Adrenal gland (tissue), 12 donors: ENCODE results near the gene CPTP. TPM values are rescaled to one million over a fixed set of nuclear protein-coding genes. Genes with fewer than 3 reads are reported as not detected.

Experiments
- DNase-seq, 7 donors: peaks; one replicate each; pipeline ENCODE4 v3.0.0-alpha.2; 2019 to 2020
- H3K27ac ChIP-seq, 5 donors: fragments of 200-600 bp; sonication (generic) in 4 of 5; 1 replicate in 3 of 5; 2 replicates in 2 of 5; pipeline versions ENCODE4 v1.5.1 to v1.8.0; 2016 to 2020; ENCODE audit warnings: mild to moderate bottlenecking in 1 of 5
- H3K27me3 ChIP-seq: fragments of 200-600 bp; 2 replicates; pipeline ENCODE4 v1.8.0; 2021
- H3K36me3 ChIP-seq, 2 donors: fragments of 200-600 bp; replicated peaks in 1 of 2; 1 replicate in 1 of 2; 2 replicates in 1 of 2; pipeline versions ENCODE4 v1.5.1 to v1.8.0; 2018 to 2022
- H3K4me1 ChIP-seq, 2 donors: fragments of 200-600 bp; replicated peaks in 1 of 2; 1 replicate in 1 of 2; 2 replicates in 1 of 2; pipeline versions ENCODE4 v1.5.1 to v1.8.0; 2018 to 2021
- H3K4me3 ChIP-seq, 4 donors: fragments of 200-600 bp; sonication (generic) in 3 of 4; one replicate each; pipeline ENCODE4 v1.5.1; 2016 to 2018
- H3K9me3 ChIP-seq, 3 donors: fragments of 200-600 bp; sonication (generic) in 1 of 3; replicated peaks in 1 of 3; 1 replicate in 2 of 3; 2 replicates in 1 of 3; pipeline versions ENCODE4 v1.5.1 to v1.8.0; 2016 to 2021
- CTCF ChIP-seq, 6 experiments: fragments of 450-650 bp in 4 of 6; fragments of 200-600 bp in 2 of 6; sonication (generic) in 1 of 6; IDR thresholded peaks; 1 replicate in 5 of 6; 2 replicates in 1 of 6; pipeline versions ENCODE4 v1.5.1 to v1.8.0; 2016 to 2021; ENCODE audit warnings: antibody characterized with exemption in 6 of 6, mild to moderate bottlenecking in 2 of 6, moderate library complexity in 1 of 6
- POLR2A ChIP-seq, 2 donors: fragments of 450-650 bp; IDR thresholded peaks; one replicate each; pipeline ENCODE4 v1.6.1; 2017; ENCODE audit warnings: antibody characterized with exemption in 2 of 2, mild to moderate bottlenecking in 2 of 2, moderate library complexity in 1 of 2
- WGBS, 4 donors: extraction: QIAGEN DNeasy Blood & Tissue Kit in 2 of 4; methylation state at CpG; one replicate each; pipeline versions ENCODE4 v1.1.5 to v1.1.7; 2013 to 2017; 5-methylcytosine and 5-hydroxymethylcytosine counted together
- intact Hi-C, 2 donors: fragments of 100-400 bp; cut with DNase I; formaldehyde crosslinking; loops; one replicate each; pipeline versions ENCODE4 v1.14.1 to v1.15.0; 2022 to 2023
- polyA plus RNA-seq, 3 donors: library from polyadenylated mRNA; stranded (reverse); fragments of 200-250 nt in 2 of 3; fragments of 350-450 nt in 1 of 3; fragmentation: Illumina TruSeq in 1 of 3; extraction: RNeasy Lipid Tissue Mini Kit (QIAGEN cat#74804) in 1 of 3; gene quantifications; one replicate each; pipeline ENCODE4 v1.2.3, GENCODE V29; 2013 to 2014
- total RNA-seq, 9 donors: library from RNA; depleted of rRNA in 4 of 9; stranded (reverse); fragments of >200 nt in 4 of 9; fragments of 120-200 nt in 1 of 9; fragmentation: NEBNext Ultra II Directional in 1 of 9; extraction: Animal tissue kit (Norgen Biotek cat#: 25700) in 1 of 9; gene quantifications; one replicate each; pipeline versions ENCODE4 v1.1.0 to v1.2.4, GENCODE V29; 2013 to 2023
- donor health status: healthy with polysubstance abuse.
- donor health status: Bipolar disorder and iron deficiency.
- donor health status: DM: yes; HTN: yes; CAD: no.
- donor health status: DM: no; HTN: no; CAD: no.
- donor health status: DM: no; HTN: no; CAD: no.
- donor health status: DM: yes; HTN: yes; CAD: no.

The CPTP gene
- total and polyA plus RNA-seq, 12 donors = 2.9 to 53.0 (median 29.0) TPM

- TF ChIP-seq CTCF (IDR thresholded peaks at IDR 0.05) (no peak), POLR2A (IDR thresholded peaks at IDR 0.05) (no peak)
- no peak for DNase-seq
- no peak overlapping the region for H3K27ac ChIP-seq
- intact Hi-C loops = loop anchor here in 1 of 2 donors (10.0 kb wide), 1 partner anchor 308 kb away; the partner anchor contains the start of gene PERM1
- no peaks in the 10 kb centered on the region for H3K27me3 ChIP-seq
- no peaks in the 10 kb centered on the region for H3K9me3 ChIP-seq
- H3K4me3 ChIP-seq = no peak overlapping the region
- peaks cover 0 to 7% of the 10 kb centered on the region in 2 donors for H3K36me3 ChIP-seq
- 55 to 69% (median 65%) methylated on average over 8 to 18 of the region's 18 CpGs for WGBS, 4 donors
- H3K4me1 ChIP-seq = no peaks in the 10 kb centered on the region
These were observed 31.8 kb upstream of the CPTP start for GRCh38 chr1:1292851-1293250.

GRCh38 chr1:1293263-1294249 lies 31.0 kb upstream of the CPTP start:
- Histone ChIP-seq H3K4me1 (no peaks in the 10 kb centered on the region), H3K36me3 (peaks cover 0 to 9% of the 10 kb centered on the region in 2 donors), H3K4me3 (no peak overlapping the region), H3K27me3 (no peaks in the 10 kb centered on the region), H3K9me3 (no peaks in the 10 kb centered on the region), H3K27ac (no peak overlapping the region)
- DNase-seq = no peak
- WGBS, 4 donors = 66 to 81% (median 78%) methylated on average over 4 to 94 of the region's 94 CpGs
- TF ChIP-seq CTCF (IDR thresholded peaks at IDR 0.05) = no peak
- TF ChIP-seq POLR2A (IDR thresholded peaks at IDR 0.05) = no peak
- intact Hi-C loops = loop anchor here in 1 of 2 donors (10.0 kb wide), 1 partner anchor 309 kb away; the partner anchor contains the start of gene PERM1

- Histone ChIP-seq H3K36me3 (peaks cover 0 to 9% of the 10 kb centered on the region in 2 donors), H3K27me3 (no peaks in the 10 kb centered on the region), H3K4me3 (no peak overlapping the region), H3K27ac (no peak overlapping the region), H3K4me1 (no peaks in the 10 kb centered on the region), H3K9me3 (no peaks in the 10 kb centered on the region)
- 86 to 89% methylated on average over 57 to 58 of the region's 58 CpGs; no CpG with 5 or more reads in 2 of the 4 donors for WGBS, 4 donors
- TF ChIP-seq CTCF (IDR thresholded peaks at IDR 0.05) (no peak), POLR2A (IDR thresholded peaks at IDR 0.05) (no peak)
- intact Hi-C loops = loop anchor here in 1 of 2 donors (10.0 kb wide), 1 partner anchor 310 kb away; the partner anchor contains the start of gene PERM1
- no peak for DNase-seq
These were observed 30.2 kb upstream of the CPTP start for GRCh38 chr1:1294250-1294890.
